HG03064 (cell line): ENCODE results near the gene TMCC3.
"Not testable (repeated sequence)": the region's sequence is repeated elsewhere in the genome, so short reads cannot be mapped to it uniquely, and the experiment has no call there.

Source experiments
- ATAC-seq: cut with Tn5 transposase; IDR thresholded peaks from one replicate; pipeline ENCODE4 v1.9.1; 2021; ENCODE audit warnings: low read depth; ENCODE audit not compliant: unreplicated experiment

TMCC3 gene

DNA sequence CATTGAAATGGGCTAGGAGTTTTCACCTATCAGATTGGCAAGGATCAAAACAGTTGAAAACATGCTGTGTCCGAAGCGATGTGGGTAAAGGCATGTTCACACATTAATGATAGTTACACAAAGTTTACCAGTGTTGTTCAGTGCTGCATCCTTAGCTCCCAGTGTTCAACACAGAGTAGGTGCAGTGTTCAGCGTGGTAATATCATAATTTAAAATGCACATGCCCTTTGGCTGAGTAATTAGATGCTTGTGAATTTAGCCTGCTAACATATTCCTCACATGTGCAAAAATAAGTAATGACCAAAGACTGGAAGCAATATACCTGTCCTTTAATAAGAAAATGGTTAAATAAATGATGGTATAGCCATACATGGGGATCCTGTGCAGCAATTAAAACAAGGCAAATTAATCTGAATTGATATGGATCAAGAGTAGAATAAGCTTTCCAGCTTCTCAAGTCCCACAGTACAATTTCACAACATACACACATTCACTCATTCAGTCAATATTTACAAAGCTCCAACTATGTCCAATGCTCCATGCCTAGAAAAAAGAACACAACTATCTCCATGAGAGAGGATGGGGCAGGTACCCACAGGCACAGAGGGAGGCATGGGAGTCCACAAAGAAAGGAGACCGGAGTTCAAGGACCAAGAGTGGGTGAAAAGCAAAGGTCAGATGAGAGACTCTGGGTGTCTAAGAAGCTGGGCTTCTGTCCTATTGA lies 12.8 kb downstream of the TMCC3 start:
- no peak for ATAC-seq

DNA sequence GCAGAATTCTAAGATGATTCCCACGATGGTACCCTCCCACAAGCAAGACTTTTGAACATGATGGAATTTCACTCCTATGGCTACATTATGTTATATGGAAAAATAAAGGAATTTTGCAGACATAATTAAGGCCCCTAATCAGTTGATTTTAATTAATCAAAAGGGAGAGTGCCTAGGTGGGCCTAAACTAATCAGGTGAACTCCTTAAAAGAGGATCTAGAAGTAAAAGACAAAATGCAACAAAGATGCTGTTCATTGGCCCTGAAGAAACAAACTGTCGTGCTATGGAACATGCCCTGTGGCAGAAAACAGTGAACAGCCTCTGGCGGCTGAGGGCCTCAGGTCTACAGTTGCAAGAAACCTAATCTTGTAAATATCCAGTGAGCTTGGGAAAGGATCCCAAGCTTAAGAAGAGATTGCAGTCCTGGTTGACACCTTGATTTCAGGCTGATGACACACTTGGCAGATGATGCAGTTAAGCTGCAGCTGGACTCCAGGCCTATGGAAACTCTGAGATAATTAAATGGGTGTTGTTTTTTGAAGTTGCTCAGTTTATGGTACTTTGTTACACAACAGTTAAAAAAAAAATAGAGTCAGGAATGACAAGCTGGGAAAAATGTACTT lies 13.8 kb downstream of the TMCC3 start:
- ATAC-seq = no peak

DNA sequence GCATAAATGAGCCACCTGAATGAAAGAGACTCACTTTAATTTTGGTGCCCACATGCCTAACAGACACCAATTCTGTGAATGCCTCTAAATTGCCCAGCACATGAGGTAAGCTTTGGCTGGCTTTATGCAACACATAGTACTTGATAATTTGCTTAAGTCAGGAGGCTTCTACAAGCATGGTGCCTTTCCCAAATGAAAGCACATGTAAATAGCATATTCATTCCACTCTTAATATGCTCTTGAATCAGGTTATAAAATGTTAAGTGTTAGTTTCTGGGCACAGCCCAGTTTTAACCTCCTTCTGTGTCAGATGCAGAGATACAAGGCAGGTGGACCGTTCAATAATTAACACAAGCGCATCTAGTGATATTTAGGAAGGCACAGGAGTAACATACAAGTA lies 15.6 kb downstream of the TMCC3 start:
- ATAC-seq = no peak

DNA sequence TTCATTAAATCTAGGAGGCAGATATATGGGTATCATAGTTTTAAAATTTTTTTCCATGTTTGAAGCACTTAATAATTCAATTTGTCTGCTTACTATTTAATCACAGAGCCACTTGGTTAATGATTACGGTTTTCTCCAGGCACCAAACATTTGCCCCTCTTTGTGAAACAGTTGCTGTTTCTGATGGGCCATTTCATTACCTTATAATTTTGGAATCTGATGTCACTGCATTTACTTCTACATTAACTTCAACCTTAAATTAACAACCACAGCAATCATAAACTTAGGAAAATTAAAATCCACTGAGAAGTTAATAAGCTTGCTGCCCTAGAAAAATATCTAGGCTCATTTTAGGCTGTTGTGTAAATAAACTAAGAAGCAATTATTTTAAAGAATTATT lies 17.0 kb downstream of the TMCC3 start:
- no peak for ATAC-seq

DNA sequence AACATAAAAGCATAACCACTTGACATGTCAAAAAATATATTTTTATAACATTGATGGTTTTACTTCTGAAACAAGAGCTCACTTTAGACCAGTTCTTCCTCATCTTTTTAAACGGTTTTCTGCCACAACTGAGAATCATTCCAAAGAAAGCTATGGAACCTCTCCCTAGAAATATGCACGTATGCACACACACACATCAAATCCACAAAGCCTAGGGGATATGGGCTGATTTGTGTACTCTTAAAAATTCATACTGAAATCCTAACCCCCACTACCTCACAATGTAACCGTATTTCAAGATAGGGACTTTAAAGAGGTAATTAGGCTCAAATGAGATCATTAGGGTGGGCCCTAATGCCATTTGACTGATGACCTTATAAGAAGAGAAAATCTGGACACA lies 19.3 kb downstream of the TMCC3 start:
- ATAC-seq = no peak

DNA sequence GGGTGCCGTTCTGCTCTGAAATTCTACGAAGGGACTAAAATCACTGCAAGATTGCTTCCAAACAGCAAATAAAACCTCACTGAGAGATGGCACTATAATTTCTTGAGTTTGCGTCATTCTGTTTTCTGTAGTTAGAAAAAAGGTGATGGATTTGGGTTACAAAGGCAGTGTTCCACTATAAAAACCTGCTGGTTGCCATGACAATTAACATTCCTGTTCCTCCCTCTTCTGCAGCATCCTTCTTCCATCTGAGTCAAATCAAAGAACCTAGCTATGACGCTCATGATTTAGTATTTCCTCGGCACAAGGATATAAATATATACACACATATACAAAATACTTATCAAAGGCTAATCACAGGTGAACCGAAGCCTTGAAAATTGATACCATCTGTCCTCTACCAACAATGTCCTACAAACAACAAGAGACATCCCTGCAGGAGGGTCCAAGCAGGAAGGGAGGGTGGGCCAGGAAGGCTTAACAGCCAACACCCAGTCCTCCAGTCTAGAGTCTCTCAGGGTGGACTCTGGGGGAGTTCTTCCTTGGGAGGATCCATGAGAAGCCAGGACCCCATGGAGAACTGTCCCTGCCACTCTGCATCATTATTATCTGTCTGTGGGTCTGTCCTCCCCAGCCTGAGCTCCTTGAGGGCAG lies 21.4 kb downstream of the TMCC3 start:
- no peak for ATAC-seq

DNA sequence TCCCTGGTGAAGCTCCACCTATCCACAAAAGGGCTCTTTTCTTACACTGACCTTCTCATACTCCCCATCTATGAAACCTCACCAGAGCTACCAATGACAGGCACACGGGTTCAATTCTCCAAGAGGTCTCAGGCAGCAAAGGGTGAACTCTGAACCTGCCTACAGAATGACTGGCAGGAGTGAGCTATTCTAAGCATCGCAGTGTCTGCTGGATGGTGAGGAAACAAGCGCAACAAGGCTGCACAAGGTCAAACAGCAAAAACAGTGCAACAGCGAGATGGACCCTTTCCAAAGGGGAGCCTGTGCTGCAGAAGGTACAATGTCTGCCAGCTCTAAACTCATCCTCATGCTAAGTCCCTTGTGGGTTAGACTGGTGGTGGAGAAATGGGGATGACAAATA lies 22.0 kb downstream of the TMCC3 start:
- ATAC-seq = no peak

DNA sequence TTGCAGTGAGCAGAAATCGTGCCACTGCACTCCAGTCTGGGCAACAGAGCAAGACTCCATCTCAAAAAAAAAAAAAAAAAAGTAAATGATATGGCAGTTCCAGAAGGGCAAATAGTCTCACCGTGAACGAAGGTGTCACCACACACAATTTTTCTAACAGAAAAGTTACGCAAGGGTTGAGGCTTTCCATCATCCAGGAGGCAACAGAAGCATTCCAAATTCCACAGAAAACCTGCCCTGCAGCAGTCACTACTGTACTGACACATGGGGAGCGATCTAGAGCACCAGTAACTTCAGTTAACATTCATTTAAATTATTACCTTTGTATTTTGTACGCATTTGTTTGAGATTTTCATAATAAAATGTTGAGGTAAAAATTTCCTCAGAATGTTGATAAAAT lies 24.8 kb downstream of the TMCC3 start:
- ATAC-seq = no peak

DNA sequence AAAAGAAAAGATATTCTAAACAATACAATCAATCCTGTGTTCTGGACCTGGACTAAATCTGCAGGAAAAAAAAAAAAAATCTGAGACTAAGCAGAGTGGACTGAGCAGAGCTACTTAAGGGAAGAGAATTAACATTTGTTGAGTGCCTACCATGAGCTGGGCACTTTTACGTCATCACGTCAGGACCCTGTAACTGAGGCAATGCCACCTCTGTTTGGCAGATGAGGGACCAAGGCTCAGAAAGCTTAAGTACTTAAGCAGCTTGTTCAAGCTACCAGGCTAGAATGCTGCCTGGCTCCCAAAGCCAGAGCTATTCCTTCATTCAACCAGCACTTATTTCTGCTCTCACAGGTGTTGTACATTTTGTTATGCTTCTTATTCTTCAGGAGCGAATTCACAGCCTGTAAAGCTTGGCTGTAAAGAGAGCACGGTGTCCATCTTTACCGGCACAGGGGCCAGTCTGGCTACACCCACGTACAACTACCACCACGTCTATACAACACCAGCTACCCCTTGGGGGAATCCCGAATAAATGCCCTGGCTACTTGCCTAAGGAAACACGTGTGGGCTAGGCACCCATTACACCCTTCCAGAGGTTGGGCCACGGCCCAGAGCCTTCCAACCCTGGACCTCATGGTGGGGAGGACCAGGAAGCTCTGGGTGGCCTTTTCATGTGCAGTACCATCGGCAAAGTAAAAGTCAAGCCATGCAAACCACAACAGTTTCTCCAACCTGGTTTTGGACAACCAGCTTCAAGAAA lies 27.0 kb downstream of the TMCC3 start:
- no peak for ATAC-seq

DNA sequence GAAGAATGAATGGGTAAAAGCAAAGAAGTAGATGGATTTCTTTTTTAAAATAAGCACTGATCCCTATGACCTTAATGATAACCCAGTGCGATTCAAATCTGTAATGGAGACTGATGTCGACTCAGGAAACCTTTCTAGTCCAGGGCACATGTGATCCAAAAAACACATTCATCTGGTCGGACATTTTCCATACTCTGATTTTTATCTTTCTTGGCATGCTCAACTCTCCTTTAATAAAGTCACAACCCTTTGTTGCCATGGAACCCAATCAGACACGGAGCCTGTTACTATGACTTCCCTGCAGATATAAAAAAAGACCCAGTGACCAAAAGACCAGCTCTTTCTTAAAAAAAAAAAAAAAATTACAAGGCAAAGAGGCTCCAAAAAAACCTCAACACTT lies 27.9 kb downstream of the TMCC3 start:
- ATAC-seq = no peak

DNA sequence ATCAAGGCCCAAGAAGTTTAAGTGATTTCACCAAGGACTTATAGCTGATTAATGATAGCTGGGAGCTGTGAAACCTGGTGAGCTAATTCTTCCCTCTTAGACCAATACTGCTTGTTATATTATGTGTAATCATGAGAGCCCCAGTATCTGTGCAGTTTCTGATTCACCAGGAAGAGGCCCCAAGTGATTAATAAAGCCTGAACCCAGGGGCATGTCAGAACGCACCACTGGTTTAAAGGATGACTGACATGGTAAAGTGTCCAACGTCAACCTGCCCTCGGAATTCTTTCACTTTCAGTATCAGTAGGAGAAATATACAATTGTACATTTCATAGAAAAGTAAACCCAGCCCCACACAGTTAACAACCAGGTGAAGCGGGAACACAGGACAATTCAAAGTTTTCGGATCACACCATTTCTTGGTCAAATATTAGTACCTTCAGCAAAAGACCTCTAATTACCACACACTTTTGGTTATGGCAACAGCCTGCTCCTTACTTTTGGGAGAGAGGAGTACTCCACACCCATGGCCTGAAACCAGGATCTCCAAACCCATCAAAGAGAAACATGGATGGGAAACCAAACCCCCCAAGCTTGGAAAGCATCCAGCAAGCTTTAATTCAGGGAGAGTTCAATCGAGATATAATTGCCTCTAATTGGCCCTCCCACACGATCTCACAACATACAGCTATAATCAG lies 28.5 kb downstream of the TMCC3 start:
- peak; percentile 95 for ATAC-seq

DNA sequence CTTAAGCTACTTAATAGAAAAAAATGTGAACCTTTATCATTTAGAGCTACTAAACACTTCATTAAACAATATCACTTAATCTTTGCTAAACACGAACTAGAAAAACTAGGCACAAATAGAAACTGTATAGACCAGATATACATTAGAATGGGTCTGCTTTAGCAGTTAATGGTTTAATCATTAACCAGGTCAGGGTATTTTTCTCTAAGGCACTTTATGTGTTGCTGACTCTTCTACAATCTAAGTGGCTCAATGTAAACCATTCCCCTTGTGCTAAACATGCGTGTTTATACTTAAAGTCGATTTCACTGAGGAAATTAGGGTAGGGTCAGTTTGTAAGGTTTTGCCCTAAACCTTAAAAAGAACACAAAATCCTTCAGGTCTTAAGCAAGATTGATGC lies 29.7 kb downstream of the TMCC3 start:
- no peak for ATAC-seq

DNA sequence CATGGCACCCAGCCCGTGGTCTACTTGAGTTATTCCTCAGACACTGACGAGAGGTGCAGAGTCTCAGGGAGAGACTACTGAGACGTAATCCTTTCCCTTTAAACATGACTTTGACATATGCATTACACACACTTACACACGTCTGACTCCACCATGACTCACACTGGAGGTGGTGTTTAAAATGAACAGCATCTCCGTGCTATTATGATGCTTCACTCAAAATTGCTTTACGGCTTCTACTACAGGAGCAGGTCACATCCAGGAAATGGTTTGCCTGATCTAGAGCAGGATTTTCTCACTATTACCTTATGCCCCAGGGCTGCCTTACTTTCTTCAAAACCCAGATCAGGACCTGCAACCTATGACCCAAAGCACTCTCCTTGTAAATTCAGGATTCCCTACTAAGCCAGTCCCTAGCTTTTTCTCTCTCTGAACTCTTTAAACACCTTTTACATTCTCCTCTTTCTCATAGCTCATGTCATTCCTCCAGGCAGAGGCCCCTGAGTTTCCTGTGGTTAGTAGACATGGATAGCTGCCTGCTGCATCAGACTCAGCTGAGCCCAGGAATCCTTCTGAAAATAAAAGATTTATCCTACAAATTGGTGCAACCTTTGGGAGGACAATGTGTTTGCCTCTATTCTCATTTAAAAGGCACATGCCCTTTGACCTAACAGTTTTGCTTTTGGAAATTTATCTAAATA lies 31.2 kb downstream of the TMCC3 start:
- ATAC-seq = no peak

DNA sequence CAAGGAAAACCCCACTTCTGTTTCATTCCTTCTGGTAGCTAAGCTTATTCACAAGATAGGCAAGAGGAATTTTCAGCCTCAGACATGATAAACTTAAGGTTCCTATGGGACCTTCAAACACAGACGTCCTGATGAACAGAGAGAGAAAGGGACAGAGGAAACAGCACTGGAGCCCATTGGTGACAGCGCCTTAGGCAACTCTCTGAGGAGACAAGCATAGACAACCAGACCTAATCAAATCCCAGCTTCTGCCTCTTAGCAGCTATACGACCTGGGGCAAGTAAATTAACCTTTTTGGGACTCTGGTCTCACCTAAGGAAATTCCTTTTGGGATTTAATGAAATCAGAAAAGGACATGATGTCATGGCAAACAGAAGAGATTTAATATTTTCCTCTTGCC lies 33.3 kb downstream of the TMCC3 start:
- no peak for ATAC-seq

DNA sequence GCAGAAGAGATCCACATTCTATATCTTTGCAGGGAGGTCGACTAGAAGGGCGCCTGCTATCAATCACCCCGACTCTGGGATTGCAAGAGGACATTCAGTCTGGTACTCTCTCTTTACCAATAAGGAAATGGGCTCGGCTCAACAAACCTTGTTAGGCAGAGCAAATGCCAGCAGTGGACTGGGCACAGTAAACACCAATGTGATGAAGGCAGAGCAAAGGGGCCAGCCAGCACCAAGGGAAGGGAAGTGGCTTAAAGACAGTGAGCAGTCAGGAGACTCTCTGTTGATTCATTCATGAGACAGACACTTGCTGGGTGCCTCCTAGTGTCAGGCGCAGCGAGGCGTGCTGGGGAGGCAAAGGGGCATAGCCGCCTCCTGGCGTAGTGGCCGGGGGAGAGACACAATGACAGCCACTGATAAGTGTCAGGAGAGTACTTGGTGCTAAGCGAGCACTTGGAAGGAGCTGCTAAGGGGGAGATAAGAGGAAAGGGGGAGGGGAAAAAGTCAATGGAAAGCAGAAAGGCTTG lies 34.1 kb downstream of the TMCC3 start:
- ATAC-seq = no peak

DNA sequence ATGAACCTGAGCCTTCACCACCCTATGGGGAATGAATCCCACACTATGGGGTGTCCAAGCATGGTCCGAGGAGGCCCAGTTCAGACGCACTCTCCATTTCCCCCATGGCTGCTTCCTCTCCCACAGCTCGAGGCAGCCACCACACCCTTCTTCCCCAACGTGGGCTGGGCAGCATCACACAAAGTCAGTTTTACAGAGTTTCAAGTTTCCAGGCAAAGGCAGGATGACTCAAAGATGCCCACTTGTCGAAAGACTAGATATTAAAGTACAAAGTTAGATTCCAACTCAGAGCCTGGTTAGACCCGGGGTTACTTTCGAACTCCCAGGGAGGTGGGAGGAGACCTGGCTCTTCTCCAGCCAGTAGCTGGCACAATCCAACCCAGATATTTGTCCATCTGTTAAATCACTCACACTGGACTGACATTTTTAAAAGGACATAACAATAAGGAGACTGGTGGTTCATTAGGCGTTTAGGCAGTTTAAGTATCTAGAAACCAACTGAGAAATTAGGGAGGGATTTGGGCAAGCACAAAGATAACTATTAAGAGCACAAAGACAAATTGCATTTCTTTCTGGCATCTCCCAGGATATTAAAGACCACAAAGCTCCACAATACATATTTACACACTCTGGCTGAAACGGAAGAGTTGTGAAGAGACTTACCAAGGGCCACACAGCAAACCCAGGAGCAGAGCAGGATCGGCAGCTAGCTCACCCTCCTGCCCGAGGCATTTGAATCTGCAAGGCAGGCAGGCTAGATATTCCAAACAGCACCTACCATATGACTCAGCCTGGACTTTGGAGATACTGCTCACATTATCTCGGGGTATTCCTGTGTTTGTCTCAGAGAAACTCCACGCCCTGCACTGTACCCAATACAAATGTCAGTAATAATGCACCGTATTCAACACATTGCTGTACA lies 34.8 kb downstream of the TMCC3 start:
- no peak for ATAC-seq

DNA sequence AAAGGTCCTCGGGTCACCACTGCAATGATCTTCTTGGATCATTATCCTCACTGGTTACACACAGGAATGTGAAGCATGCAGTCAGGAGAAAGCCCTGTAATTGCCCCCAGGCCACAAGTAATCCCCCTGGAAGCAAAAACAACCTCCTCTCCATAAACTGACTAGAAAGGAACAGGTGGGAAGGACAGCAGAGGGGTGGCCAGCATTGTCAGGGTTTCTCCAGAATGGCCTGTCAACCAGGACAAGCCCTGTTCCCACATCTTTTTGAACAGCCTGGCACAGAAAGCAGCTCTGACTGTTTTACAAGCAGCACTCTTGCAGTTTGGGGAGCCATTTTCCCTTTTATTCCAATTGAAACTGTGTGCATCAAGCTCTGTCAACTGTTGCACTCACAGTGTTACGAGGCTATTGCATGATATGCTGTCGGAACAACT lies 36.1 kb downstream of the TMCC3 start:
- ATAC-seq = no peak

DNA sequence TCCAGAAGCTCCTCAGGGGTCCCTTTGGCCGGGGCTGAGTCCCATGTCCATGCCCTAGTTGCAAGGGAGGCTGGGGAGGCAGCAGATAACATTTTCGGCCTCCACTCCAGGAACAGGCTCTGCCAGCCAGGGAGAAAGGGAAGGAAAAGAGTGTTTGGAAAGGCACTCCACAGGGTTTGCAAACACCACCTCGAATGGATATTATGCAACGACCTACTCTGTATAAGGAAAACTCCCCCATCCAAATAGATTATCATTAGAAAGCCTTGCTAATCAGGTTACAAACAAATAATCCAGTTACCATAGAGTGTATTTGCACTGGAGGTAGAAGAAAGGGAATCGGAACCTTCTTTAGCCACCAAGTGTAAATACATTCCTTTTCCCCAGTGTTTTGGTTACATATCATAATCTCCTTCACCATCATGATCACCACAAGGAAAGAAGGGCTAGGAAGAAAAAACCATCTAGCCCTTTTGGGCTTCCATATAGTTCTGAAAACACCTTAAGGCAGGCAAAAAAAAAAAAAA lies 40.4 kb downstream of the TMCC3 start:
- ATAC-seq = no peak

DNA sequence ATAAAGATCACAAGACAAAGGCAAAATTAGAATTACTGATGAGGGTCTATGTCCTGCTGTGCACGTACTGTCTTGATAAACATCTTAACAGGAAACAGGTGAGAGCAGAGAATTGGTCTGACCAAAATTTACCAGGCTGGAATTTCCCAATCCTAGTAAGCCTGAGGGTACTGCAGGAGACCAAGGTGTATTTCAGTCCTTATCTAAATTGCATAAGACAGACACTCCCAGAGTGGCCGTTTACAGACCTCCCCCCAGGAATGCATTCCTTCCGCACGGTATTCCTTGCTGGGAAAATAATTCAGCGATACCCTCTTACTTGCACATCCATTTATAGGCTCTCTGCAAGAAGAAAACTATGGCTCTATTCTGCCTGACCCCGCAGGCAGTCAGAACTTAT lies 43.5 kb downstream of the TMCC3 start:
- ATAC-seq = not testable (repeated sequence)
